ENCODE measurements around the gene MSANTD1.
"Not testable (repeated sequence)": the region's sequence is repeated elsewhere in the genome, so short reads cannot be mapped to it uniquely, and the experiment has no call there.

The MSANTD1 gene

DNA sequence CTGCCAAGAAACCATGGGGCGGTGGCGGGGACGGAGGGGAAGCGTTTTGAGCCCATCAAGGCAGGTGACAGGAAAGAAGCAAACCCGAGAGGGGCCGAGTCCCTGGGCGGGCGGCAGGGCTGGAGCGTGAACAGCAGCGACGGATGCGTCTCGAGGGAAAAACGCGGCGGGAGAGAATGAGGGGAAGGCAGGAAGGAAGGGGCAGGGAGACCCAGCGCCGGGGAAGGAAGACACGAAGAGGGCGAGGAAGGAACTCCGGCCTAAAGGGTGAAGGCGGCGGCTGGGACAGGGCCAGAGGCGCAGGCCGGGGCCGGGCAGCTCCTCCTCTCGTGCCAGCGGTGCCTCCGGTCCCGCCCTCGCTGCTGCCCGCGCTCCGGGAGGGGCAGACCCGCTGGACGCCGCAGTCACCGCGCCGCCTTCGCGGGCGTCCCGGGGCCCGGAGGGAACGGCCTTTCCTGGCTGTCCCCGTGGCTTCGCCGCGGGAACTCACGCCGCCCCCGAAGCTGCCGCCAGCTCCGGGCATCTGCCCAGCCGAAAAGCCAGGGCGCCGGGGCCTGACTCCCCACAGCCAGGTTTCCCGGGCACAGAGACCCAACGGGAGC is 43.1 kb downstream of the MSANTD1 start:
- DNase-seq: no peak

DNA sequence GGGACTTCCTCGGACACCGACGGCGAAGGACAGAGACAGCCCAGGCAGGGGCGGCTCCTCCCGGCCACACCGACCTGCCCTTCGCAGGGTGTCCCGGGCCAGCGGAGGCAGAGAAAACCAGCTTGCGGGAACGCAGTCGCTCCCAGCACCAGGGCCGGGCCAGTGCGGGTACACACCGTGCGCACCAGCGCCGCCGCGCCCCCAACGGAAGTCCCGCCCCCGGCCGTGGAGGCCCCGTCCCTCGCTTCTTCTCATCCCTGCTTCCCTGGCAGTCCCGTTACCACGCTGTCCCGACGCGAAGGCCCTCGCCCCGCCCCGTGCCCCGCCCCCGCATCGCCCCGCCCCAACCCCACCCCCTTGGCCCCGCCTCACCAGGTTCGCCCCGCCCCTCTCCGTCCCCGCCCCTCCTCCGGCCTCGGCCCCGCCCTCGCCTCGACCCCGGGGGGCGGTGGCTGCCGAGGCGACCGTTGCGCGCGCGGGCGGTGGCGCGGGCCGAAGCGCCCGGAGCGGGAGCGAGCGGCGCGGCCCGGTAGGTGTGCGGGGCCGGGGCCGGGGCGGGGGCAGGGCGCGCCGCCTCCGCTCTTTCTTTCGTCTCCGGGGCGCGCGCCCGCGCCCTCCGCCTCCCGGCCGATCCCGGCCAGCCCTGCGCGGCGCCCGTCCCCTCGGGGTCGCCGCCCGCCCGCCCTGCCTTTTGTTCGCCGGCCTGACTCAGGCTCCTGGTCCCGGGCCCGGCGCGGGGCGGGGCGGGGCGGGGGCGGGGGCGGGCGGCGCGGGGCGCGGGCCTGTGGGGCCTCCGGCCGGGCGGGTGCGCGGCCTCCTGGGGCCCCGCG is 43.8 kb downstream of the MSANTD1 start, which contains the start of gene RGS12:
Gene RGS12 (plus strand): TSS at position 451 of the 830 bp plus-strand sequence. CDS start 23,150 bp downstream, outside the sequence.
- DNase-seq: peak; percentile 47

DNA sequence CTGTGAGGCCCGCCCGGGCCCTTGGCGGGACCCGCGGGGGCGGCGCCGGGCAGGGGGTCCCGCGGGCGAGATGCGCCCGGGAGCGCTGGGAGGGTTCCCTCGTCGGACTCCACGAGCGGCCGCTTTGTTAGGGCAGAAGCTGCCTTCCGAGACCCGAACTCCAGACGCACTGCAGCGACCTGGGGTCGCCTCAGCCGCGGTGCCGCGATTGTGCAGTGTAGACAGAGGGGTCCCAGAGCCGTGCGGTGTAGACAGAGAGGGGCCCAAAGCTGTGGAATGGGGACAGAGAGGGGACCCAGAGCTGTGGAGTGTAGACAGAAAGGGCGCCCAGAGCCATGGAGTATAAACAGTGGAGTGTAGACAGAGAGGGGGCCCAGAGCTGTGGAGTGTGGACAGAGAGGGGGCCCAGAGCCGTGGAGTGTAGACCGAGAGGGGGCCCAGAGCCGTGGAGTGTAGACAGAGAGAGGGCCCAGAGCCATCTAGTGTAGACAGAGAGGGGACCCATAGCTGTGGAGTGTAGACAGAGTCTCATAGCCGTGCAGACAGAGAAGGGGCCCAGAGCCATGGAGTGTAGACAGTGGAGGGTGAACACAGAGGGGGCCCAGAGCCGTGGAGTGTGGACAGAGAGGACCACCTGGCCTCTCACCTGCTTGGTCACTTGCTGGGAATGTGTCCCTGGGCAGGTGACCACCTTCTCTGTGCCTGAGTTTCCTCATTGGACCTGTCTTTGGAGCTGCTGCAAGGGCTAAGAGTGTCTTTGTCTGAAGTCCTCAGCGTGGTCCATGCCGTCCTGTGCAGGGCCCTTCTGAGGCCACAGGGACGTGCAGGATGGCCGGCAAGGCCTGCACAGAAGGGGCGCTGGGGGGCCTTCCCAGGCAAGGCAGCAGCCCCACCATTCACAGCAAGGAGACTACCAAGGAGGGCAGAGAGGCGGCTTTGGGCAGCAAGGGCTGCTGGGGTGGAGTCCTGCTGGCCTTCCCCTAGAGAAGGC is 44.7 kb downstream of the MSANTD1 start:
- DNase-seq: no peak

DNA sequence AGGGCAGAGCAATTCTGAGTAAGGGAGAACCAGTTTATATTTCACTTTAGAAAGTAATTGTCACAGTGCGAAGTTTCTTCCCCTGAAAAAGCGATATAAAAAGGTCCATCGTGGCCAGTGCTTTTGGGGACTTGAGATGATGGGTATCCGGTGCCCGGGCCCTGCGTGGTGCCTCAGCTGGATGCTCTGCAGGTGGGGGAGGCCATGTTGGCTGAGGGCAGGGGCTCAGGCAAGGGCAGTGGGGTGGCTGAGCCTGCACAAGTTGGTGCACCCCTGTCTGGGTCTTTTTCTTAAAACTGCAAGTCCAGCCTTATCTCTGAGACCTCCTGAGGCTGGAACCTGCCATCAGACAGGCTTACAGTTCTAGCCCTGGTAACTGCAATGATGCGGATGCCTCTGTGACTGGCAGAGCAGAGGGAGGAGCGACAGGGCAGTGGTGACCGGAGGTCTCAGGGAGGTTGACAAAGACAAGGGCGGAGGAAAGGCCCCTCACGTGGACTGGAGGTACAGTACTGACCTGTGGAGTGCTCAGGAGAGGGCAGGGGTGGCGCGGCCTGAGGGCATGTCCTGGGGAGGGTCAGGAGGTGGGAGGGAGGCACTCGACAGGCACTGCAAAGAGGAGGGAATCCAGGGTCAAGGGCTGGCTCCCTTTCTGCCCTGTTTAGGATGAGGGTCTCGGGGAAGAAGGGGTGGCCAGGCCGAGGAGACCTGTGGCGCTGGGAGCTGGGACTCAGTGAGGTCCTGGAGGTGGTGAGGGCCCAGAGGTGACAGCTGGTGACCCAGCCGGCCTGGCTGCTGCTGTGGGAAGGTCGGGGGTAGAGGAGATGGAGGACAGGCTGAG is 45.7 kb downstream of the MSANTD1 start:
- DNase-seq: no peak

DNA sequence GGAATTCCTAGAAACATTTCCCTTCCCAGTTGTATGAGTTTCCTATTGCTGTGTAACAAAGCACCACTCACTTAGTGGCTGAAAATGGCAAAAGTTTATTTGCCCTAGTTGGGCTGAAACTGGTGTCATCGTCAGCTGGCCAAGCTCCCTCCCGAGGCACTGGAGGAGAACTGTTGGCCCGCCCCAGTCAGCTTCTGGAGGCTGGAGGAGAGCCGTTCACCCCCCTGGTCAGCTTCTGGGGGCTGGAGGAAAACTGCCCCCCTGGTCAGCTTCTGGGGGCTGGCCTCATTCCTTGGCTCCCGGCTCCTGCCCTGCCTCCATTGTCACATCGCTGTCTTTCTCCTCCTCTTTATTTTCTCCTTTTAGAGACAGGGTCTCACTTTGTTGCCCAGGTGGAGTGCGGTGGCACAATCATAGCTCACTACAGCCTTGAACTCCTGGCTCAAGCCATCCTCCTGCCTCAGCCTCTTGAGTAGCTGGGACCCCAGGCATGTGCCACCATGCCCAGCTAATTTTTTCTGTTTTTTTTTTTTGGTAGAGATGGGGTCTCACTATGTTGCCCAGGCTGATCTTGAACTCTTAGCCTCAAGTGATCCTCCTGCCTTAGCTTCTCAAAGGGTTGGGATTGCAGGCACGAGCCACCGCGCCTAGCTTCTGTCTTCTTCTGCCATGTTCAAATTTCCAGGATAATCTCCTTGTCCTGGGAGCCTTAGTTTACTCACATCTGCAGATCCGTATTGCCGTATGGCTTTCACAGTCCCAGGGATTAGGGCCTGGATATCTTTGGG is 47.1 kb downstream of the MSANTD1 start:
- DNase-seq: no peak

DNA sequence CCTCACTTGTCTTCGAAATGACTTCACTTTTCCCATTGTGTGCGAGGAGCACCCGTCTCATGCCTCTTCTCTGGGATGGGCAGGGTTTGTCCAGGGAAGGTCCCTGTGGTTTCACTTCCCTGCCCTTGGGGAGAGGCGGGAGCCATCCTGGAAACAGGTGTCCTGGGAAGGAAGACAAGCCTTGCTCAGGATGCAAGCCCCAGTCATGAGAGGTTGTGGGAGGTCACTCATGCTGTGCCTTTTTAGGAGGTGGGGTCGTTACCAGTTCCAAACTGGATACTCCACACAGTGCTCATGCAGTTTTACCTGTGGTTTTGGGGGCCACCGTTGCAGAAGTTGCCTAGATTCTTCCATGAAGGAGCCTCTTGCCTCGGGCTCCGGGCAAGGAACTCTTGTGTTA is 47.7 kb downstream of the MSANTD1 start:
- no peak for DNase-seq

DNA sequence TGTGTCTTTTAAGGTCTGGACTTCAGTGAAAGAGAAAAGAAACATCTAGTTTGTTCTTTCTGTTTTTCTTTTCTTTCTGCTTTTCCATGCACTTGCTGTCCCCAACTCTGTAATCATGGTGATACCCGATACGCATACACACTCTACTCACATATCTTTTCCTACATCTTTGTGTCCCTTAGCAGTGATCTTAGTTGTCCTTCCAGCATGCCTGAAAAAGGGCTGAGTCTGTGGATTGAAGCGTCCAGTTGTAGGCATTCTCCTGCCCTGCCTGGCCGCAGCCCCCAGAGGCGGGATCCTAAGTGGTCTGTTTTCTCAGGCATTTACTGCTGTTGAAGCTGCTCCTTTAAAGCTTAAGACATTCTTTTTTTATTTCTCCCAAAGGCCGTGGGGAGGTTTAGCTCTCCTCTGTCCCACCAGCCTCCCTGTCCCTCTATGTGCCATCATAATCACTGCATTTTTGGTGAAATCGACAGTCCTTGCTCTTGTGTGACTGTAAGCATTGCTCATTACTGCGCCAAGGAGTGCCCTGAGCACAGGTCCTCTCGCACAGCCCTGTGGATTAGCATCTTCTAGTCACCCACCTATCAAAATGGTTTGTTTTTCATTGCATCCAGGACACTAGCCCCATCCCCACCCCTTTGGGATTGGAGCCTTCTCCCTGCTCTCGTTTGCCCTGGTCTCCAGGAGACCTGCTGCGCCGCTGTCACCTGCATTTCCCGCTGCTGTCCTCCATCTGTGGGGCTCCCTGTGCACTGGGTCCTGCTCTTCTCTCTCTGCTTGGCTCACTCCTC is 48.3 kb downstream of the MSANTD1 start:
- DNase-seq: no peak

DNA sequence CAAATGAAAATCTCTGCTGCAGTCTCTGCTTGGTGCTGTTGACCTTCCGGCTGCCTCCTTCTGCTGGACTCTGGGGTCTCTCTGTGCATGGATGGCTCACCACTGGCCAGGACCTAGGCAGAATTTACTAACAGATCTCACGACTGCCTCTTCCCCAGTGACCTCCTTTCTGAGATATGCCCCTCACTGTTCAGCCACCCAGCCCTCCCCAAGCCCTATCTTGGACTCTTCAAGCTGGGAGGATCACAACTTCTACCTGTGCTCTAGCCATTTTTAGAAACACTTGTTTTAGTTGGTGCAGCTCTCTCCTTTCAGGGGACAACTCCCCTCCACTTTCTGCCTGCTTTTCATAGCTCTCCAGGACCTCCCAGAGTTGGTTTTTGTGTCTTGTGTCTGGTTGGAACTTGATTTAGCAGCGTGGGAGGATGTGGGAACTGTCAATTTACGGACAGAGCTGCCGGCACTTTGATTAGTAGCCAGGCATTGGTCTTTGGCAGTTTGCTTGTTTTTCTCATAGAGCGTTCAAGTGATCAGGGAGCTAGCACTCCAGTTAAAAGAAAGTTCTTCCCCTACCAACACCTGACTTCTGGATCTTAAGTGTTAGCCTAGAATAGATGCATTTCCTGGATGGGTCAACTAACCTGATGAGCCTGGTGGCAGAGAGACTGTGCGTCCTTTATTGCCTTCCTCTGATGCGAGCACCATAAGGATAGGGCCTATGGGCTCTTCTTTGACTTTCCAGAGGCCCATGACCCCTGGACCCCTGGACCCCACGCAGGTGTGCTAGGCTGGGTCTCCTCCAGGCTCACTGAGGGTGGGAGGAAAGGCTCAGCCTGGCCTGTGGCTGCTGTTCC is 50.4 kb downstream of the MSANTD1 start:
- DNase-seq: no peak

DNA sequence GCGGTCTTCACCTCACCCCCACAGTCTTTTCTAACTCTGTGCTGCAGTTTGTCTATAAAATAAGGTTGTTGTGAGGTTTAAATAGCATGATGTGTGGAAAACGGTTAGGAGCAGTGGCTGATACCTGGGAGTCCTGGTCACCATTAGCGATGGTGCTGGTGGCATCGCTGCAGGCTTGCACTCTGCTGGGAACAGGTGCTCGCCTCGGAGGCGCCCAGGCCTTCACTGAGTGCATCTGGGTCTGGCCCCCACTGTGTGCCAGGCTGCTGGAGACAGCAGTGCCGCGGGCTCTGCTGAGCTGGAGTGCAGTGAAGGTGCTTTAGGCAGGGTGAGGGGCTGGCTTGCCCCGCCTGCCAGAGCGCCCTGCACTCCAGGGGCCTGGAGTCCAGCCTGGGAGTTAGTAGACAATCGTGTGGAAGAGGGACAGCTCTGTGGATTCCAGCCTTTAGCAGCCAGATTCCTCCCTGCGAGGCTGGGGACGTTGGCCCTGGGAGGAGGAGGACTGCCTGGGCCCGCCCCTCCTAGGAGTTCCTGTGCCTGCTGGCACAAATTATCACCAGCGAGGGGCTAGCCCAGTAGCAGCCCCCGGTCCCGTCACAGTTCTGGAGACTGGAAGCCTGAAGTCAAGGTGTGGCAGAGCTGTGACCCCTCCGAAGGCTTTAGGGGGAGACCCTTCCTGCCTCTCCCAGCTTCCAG is 51.2 kb downstream of the MSANTD1 start:
- no peak for DNase-seq

DNA sequence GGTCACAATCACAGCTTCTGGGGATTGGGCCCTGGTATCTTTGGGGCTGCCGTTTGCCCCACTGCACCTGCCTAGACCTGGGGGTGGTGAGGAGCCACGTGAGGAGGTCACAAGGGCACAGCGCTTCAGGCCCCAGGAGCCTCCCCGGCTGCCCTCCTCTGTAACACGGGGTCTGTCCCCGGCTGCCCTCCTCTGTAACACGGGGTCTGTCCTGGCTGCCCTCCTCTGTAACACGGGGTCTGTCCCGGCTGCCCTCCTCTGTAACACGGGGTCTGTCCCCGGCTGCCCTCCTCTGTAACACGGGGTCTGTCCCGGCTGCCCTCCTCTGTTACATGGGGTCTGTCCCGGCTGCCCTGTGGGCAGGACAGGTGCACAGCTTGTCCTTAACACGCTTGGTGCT is 51.9 kb downstream of the MSANTD1 start:
- DNase-seq: not testable (repeated sequence)

DNA sequence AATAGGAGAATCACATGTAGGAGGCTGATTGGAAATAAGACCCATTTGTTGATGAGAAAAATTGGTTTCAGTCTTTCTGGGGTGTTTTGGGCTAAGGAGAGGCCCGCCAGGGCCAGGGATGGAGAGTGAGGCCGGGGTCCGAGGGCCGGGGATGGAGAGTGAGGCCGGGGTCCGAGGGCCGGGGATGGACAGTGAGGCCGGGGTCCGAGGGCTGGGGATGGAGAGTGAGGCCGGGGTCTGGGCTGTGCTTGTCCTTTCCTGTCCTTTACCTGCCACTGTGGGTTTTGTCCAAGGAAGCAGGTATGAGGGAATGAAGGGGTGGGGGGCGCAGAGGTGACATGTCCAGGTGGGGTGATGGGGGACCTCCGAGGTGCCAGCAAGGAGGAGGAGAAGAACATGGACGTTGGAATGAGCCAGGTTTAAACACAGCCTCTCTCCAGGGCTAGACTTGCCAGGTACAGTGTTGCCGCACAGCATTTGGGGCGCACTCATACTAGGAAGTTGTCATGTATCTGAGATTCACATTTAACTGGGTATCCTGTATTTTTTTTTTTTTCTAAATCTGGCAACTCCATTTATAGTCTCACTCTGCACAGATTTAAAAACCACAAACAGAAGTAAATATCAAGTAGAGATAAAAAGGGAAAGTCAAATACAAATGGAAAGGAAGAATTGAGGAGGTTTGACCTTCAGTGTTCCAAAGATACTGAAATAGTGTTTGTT is 52.7 kb downstream of the MSANTD1 start:
- no peak for DNase-seq

DNA sequence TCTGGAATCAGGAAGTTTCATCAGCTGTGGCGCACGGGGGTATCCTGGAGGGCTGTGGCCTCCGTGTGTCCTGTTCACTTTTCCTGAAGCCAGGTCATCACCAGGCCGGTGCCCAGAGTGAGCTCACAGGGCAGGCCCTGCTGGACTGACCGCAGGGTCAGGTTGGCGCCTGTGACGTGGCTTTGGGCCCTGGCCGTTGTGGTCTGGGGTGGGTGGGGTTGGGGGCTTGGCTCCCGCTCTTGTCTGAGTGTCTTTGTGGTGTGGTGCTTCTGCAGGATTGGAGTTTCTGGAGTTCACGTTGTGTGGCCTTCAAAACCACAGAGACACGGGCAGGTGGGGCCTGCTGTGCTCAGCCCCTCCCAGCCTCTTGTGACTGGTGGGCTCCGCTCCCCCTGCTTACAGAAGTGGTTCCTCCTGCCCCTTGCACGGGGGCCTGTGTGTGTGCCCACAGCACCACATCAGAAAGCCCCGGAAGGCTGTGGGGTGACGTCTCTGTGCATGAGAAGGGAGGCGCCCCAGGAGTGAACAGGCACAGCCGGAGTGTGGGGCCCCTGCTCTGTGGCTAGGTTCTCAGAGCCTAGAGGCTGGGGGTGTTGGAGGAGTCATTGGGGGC is 53.3 kb downstream of the MSANTD1 start:
- no peak for DNase-seq

DNA sequence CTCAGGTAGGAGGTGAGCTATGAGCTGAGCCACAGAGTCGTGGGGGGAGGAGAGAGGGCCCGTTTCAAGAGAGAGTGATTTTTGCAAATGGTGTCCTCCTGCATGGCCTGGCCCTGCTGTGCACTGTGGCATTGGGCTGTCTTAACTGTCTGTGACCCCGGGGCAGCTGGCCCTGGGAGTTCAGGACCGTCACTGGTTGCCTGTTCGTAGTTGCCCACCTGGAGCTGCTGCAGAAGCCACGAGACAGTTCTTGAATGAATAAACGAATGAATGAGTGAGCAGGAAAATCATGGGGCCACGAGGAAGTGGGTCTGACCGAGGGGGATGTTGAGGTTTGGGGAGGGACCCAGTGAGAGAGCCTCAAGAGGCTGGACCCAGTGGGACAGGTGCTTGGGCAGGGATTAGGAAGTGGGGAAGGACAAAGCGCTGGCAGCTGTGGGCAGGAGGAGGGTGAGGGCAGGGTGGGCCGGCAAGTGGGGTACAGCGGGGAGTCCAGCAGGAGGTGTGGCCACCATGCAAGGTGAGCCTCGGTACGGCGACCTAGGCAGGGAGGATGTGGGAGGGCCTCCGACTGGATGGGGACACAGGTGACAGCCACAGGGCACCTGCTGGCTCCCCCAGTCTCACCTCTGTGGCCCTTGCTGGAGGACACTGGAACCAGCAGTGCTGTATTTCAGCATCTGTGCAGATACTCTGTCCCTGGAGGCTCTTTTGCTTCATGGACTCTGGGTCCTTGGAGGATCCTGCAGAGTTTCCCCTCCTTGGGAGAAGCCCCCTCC is 54.0 kb downstream of the MSANTD1 start:
- DNase-seq: no peak

DNA sequence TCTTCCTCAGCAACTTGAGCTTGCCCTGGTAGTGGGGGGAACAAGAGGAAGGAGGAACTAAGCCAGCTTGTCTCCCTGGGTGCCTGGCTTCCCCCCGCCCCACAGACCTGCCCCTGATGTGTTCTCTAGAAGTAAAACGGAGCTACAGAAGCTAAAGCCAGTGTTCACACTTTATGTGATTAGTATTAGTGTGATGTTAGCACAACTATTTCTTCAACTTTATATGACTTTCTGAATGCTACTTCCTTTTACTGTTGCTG is 54.5 kb downstream of the MSANTD1 start:
- DNase-seq: no peak

DNA sequence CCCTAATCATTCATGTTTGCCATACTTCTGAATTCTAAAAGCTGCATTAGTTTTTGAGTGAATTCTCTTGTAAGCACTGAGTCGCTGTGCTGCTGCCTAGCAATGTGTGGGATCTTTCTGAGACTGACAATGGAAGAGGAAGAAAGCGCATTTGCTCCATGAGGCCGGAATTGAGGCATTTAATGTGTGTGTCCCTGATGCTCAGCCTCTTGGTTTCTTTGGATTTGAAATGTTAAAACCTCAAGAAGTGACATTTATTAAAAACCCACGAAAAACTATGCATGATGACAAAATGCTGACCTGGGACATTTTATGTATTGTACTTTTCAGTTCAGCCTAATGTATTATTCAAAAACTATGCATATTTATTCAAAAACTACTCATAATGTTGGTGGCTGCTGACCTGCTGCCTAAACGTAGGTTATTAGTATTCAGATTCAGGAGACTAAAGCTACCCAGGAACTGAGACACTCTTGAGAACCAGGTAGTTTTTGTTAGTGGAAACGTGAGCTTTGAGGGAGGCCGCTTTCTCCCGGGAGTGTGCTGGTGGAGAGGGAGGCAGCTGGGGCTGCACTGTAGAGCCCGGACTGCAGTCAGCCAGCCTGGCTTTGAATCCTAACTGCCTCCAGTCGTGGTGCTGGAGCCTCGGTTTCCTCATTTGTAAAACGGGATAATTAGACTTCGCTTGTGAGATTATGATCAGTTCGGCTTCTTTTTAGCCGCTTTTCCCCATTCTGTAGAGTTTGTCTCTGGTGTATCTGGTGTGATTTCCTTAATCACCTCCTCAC is 55.2 kb downstream of the MSANTD1 start:
- DNase-seq: no peak

DNA sequence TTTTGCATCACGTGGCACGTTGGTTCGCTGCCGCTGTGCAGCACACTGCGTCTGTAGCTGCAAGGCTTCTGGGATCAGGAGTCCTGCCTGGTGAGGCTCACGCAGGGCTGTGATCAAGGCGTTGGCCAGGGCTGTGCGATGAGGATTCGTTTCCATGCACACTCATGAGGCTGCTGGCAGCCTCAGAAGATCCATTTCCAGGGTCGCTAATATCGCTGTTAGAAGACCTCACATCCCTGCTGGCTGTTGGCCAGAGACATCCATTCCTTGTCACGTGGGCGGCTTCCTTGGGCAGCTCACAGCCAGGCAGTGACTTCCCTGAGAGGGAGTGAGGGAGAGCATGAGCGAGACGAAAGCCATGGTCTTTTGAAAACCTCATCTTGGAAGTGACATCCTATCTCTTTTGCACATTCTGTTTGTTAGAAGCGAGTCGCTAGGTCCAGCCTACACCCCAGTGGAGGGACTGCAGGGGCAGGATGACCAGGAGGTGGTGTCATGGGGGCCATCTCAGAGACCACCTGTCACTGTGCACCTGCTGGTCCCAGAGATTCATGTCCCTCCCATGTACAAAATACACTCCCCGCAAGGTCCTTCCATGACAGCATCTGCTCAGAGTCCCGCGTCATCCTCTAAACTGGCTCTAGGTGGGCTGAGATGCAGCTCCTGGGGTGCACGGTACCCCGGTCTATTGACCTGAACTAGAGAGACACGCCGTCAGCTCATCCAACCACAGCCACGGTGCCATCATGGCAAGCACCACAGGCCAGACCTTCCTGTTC is 56.1 kb downstream of the MSANTD1 start:
- DNase-seq: no peak

Measured in DMS79 (cell line).